ENCODE measurements around the gene ATP2B3. TPM values are rescaled to one million over a fixed set of nuclear protein-coding genes. Genes with fewer than 3 reads are reported as not detected.

The ATP2B3 gene
- polyA plus RNA-seq, 3 donors = 0.01 TPM; not detected in 2

GRCh38 chrX:153587342-153587741, 69.9 kb downstream of the ATP2B3 start:
- no peak overlapping the region for H3K27ac Mint-ChIP-seq
- peaks cover 14 to 17% of the 10 kb centered on the region in 2 donors for H3K4me1 ChIP-seq (ENCODE audit: control insufficient read depth in 1 of 2, insufficient read depth in 2 of 2, low read length in 2 of 2)
- no peaks in the 10 kb centered on the region for H3K27me3 ChIP-seq (ENCODE audit: control insufficient read depth in 2 of 2, insufficient read depth in 2 of 2, low read length in 2 of 2)
- H3K4me3 ChIP-seq (replicated peaks in 1 of 3; ENCODE audit: low read depth in 2 of 3, low read length in 3 of 3) = no peak overlapping the region
- H3K4me3 Mint-ChIP-seq = no peak overlapping the region
- peaks cover 17% of the 10 kb centered on the region for H3K4me1 Mint-ChIP-seq
- no peak for TF ChIP-seq CTCF (IDR thresholded peaks at IDR 0.05)
- no peak overlapping the region for H3K9ac ChIP-seq (ENCODE audit: insufficient read depth, low read length, poor library complexity, severe bottlenecking)
- H3K36me3 ChIP-seq (replicated peaks in 1 of 2; ENCODE audit: control insufficient read depth in 1 of 2, insufficient read depth in 2 of 2, low read length in 2 of 2) = peaks cover 41 to 48% of the 10 kb centered on the region in 2 donors
- peaks cover 0 to 13% (median 0%) of the 10 kb centered on the region in 3 donors for H3K27me3 Mint-ChIP-seq (ENCODE audit: low read depth in 3 of 3)
- intact Hi-C loops (cut with micrococcal nuclease) = no loop called here
- DNase-seq = no peak
- H3K4me2 ChIP-seq (replicated peaks; ENCODE audit: extremely low read depth, low read length, poor library complexity, severe bottlenecking) = no peak overlapping the region
- peaks cover 44 to 51% of the 10 kb centered on the region in 2 donors for H3K36me3 Mint-ChIP-seq
- no peak overlapping the region for H3K27ac ChIP-seq (ENCODE audit: low read depth in 1 of 2, low read length in 2 of 2)
- WGBS (ENCODE audit: insufficient coverage) = 100% methylated on average over 1 of the region's 10 CpGs
- H3K79me2 ChIP-seq (ENCODE audit: insufficient read depth, low read length) = no peaks in the 10 kb centered on the region
- H4K20me1 ChIP-seq (ENCODE audit: insufficient read depth, low read length) = no peaks in the 10 kb centered on the region
- no peak overlapping the region for H2AFZ ChIP-seq (ENCODE audit: insufficient read depth, low read depth, low read length, poor library complexity, severe bottlenecking)
- no peaks in the 10 kb centered on the region for H3K9me3 ChIP-seq (replicated peaks in 1 of 2; ENCODE audit: control insufficient read depth in 1 of 2, insufficient read depth in 1 of 2, low read length in 2 of 2)
- H3K9me3 Mint-ChIP-seq = peaks cover 0 to 8% (median 0%) of the 10 kb centered on the region in 7 donors

GRCh38 chrX:153588021-153588781, 70.8 kb downstream of the ATP2B3 start:
- peaks cover under 1% of the 10 kb centered on the region for H4K20me1 ChIP-seq (ENCODE audit: insufficient read depth, low read length)
- H3K4me2 ChIP-seq (replicated peaks; ENCODE audit: extremely low read depth, low read length, poor library complexity, severe bottlenecking) = no peak overlapping the region
- no peak overlapping the region for H3K9ac ChIP-seq (ENCODE audit: insufficient read depth, low read length, poor library complexity, severe bottlenecking)
- no peak overlapping the region for H2AFZ ChIP-seq (ENCODE audit: insufficient read depth, low read depth, low read length, poor library complexity, severe bottlenecking)
- DNase-seq = no peak
- peaks cover 5 to 8% of the 10 kb centered on the region in 2 donors for H3K4me1 ChIP-seq (ENCODE audit: control insufficient read depth in 1 of 2, insufficient read depth in 2 of 2, low read length in 2 of 2)
- Mint-ChIP-seq H3K4me3 (no peak overlapping the region), H3K27me3 (ENCODE audit: low read depth in 3 of 3) (peaks cover 0 to 13% (median 0%) of the 10 kb centered on the region in 3 donors), H3K27ac (no peak overlapping the region), H3K4me1 (peaks cover 8% of the 10 kb centered on the region), H3K36me3 (peaks cover 50 to 60% of the 10 kb centered on the region in 2 donors), H3K9me3 (peaks cover 0 to 8% (median 0%) of the 10 kb centered on the region in 7 donors)
- H3K27me3 ChIP-seq (ENCODE audit: control insufficient read depth in 2 of 2, insufficient read depth in 2 of 2, low read length in 2 of 2) = no peaks in the 10 kb centered on the region
- intact Hi-C loops (cut with micrococcal nuclease) = no loop called here
- 90% methylated on average over 3 of the region's 18 CpGs for WGBS (ENCODE audit: insufficient coverage)
- H3K79me2 ChIP-seq (ENCODE audit: insufficient read depth, low read length) = no peaks in the 10 kb centered on the region
- H3K4me3 ChIP-seq (replicated peaks in 1 of 3; ENCODE audit: low read depth in 2 of 3, low read length in 3 of 3) = no peak overlapping the region
- peaks cover 48 to 57% of the 10 kb centered on the region in 2 donors for H3K36me3 ChIP-seq (replicated peaks in 1 of 2; ENCODE audit: control insufficient read depth in 1 of 2, insufficient read depth in 2 of 2, low read length in 2 of 2)
- H3K27ac ChIP-seq (ENCODE audit: low read depth in 1 of 2, low read length in 2 of 2) = no peak overlapping the region
- H3K9me3 ChIP-seq (replicated peaks in 1 of 2; ENCODE audit: control insufficient read depth in 1 of 2, insufficient read depth in 1 of 2, low read length in 2 of 2) = no peaks in the 10 kb centered on the region
- no peak for TF ChIP-seq CTCF (IDR thresholded peaks at IDR 0.05)

Measured in CD14-positive monocyte (primary cell).